CD14-positive monocyte (primary cell): Measurements from ENCODE around the gene MT1X. TPM values are rescaled to one million over a fixed set of nuclear protein-coding genes. Genes with fewer than 3 reads are reported as not detected.
A peak's percentile ranks its signal among the peaks of the same experiment; 100 is the strongest.

Experiments
- DNase-seq, 3 donors: peaks; one replicate each; pipeline ENCODE4 v3.0.0-alpha.2; 2011 to 2022
- H2AFZ ChIP-seq: 2 replicates; pipeline ENCODE4 v1.6.0; 2012; ENCODE audit warnings: mild to moderate bottlenecking, low read depth, low read length, inconsistent platforms; ENCODE audit not compliant: insufficient read depth, poor library complexity, severe bottlenecking
- H3K27ac ChIP-seq, 2 donors: 1 replicate in 1 of 2; 2 replicates in 1 of 2; pipeline ENCODE4 v1.5.1; 2012 to 2013; ENCODE audit warnings: low read length in 2 of 2, control low read depth in 1 of 2, inconsistent platforms in 1 of 2, low read depth in 1 of 2, mild to moderate bottlenecking in 1 of 2
- H3K27me3 ChIP-seq, 2 donors: one replicate each; pipeline versions ENCODE4 v1.6.0 to v1.6.1; 2011 to 2013; ENCODE audit warnings: low read length in 2 of 2; ENCODE audit not compliant: control insufficient read depth in 2 of 2, insufficient read depth in 2 of 2
- H3K36me3 ChIP-seq, 2 donors: replicated peaks in 1 of 2; 1 replicate in 1 of 2; 2 replicates in 1 of 2; pipeline versions ENCODE4 v1.5.1 to v1.6.1; 2012 to 2013; ENCODE audit warnings: low read length in 2 of 2, control low read depth in 1 of 2, inconsistent platforms in 1 of 2, mild to moderate bottlenecking in 1 of 2; ENCODE audit not compliant: insufficient read depth in 2 of 2, control insufficient read depth in 1 of 2
- H3K4me1 ChIP-seq, 2 donors: 1 replicate in 1 of 2; 2 replicates in 1 of 2; pipeline versions ENCODE4 v1.5.1 to v1.6.1; 2012 to 2013; ENCODE audit warnings: low read length in 2 of 2, control low read depth in 1 of 2, inconsistent platforms in 1 of 2, mild to moderate bottlenecking in 1 of 2, moderate library complexity in 1 of 2; ENCODE audit not compliant: insufficient read depth in 2 of 2, control insufficient read depth in 1 of 2
- H3K4me2 ChIP-seq: replicated peaks from 2 replicates; pipeline ENCODE3; 2012; ENCODE audit warnings: low read length, moderate library complexity, mild to moderate bottlenecking; ENCODE audit not compliant: poor library complexity, severe bottlenecking; ENCODE audit errors: extremely low read depth
- H3K4me3 ChIP-seq, 3 experiments: fragments of 200-600 bp in 1 of 3; sonication (generic) in 1 of 3; replicated peaks in 1 of 3; 1 replicate in 2 of 3; 2 replicates in 1 of 3; pipeline ENCODE4 v1.5.1; 2011 to 2013; ENCODE audit warnings: low read length in 3 of 3, mild to moderate bottlenecking in 3 of 3, control low read depth in 2 of 3, low read depth in 2 of 3, inconsistent platforms in 1 of 3, moderate library complexity in 1 of 3
- H3K79me2 ChIP-seq: 2 replicates; pipeline ENCODE4 v1.6.0; 2012; ENCODE audit warnings: mild to moderate bottlenecking, control low read depth, inconsistent platforms, low read length, moderate library complexity; ENCODE audit not compliant: insufficient read depth
- H3K9ac ChIP-seq: 2 replicates; pipeline ENCODE4 v1.6.0; 2017; ENCODE audit warnings: low read length, mild to moderate bottlenecking; ENCODE audit not compliant: insufficient read depth, poor library complexity, severe bottlenecking
- H3K9me3 ChIP-seq, 2 donors: replicated peaks in 1 of 2; 1 replicate in 1 of 2; 2 replicates in 1 of 2; pipeline versions ENCODE4 v1.5.1 to v1.6.1; 2012 to 2013; ENCODE audit warnings: low read length in 2 of 2, control low read depth in 1 of 2; ENCODE audit not compliant: control insufficient read depth in 1 of 2, insufficient read depth in 1 of 2
- H4K20me1 ChIP-seq: 2 replicates; pipeline ENCODE4 v1.6.0; 2012; ENCODE audit warnings: mild to moderate bottlenecking, low read length, control low read depth, moderate library complexity; ENCODE audit not compliant: insufficient read depth
- H3K27ac Mint-ChIP-seq, 7 donors: one replicate each; pipeline ENCODE4 v1.8.0; 2020; ENCODE audit warnings: mild to moderate bottlenecking in 7 of 7, mixed read lengths in 7 of 7, moderate library complexity in 6 of 7, inconsistent platforms in 2 of 7
- H3K27me3 Mint-ChIP-seq, 3 donors: one replicate each; pipeline ENCODE4 v1.8.0; 2021 to 2022; ENCODE audit warnings: low read depth in 3 of 3, mild to moderate bottlenecking in 3 of 3, mixed read lengths in 3 of 3, moderate library complexity in 3 of 3, inconsistent platforms in 1 of 3
- H3K36me3 Mint-ChIP-seq, 2 donors: one replicate each; pipeline ENCODE4 v1.8.0; 2020; ENCODE audit warnings: mixed read lengths in 2 of 2, inconsistent platforms in 1 of 2, mild to moderate bottlenecking in 1 of 2
- H3K4me1 Mint-ChIP-seq: one replicate; pipeline ENCODE4 v1.8.0; 2020; ENCODE audit warnings: mild to moderate bottlenecking, mixed read lengths
- H3K4me3 Mint-ChIP-seq, 2 donors: one replicate each; pipeline ENCODE4 v1.8.0; 2020; ENCODE audit warnings: mild to moderate bottlenecking in 2 of 2, mixed read lengths in 2 of 2, moderate library complexity in 1 of 2
- H3K9me3 Mint-ChIP-seq, 7 donors: one replicate each; pipeline ENCODE4 v1.8.0; 2020 to 2022; ENCODE audit warnings: mixed read lengths in 7 of 7, mild to moderate bottlenecking in 6 of 7, moderate library complexity in 6 of 7, inconsistent platforms in 2 of 7
- WGBS: methylation state at CpG from one replicate; pipeline ENCODE4 v1.1.5; 2013; ENCODE audit warnings: missing lambda C conversion rate; ENCODE audit not compliant: insufficient coverage; 5-methylcytosine and 5-hydroxymethylcytosine counted together
- intact Hi-C, 2 donors: fragments of 100-400 bp; cut with micrococcal nuclease; formaldehyde crosslinking; loops; one replicate each; pipeline versions ENCODE4 v1.15.0 to v1.15.1; 2023
- polyA plus RNA-seq, 3 donors: library from polyadenylated mRNA; depleted of rRNA in 1 of 3; unstranded in 2 of 3; stranded (reverse) in 1 of 3; fragments of 300-500 nt in 2 of 3; fragments of >200 nt in 1 of 3; fragmentation: Illumina TruSeq in 2 of 3; gene quantifications; 1 replicate in 2 of 3; 2 replicates in 1 of 3; pipeline ENCODE4 v1.2.3, GENCODE V29; 2012 to 2021
- TF ChIP-seq, protein P1 (sequence below): fragments of 200-600 bp; IDR thresholded peaks from one replicate; pipeline ENCODE4 v1.8.0; 2022; ENCODE audit warnings: antibody characterized with exemption, mild to moderate bottlenecking

Gene MT1X
- polyA plus RNA-seq, 3 donors = 34.5 to 87.9 (median 55.4) TPM

DNA sequence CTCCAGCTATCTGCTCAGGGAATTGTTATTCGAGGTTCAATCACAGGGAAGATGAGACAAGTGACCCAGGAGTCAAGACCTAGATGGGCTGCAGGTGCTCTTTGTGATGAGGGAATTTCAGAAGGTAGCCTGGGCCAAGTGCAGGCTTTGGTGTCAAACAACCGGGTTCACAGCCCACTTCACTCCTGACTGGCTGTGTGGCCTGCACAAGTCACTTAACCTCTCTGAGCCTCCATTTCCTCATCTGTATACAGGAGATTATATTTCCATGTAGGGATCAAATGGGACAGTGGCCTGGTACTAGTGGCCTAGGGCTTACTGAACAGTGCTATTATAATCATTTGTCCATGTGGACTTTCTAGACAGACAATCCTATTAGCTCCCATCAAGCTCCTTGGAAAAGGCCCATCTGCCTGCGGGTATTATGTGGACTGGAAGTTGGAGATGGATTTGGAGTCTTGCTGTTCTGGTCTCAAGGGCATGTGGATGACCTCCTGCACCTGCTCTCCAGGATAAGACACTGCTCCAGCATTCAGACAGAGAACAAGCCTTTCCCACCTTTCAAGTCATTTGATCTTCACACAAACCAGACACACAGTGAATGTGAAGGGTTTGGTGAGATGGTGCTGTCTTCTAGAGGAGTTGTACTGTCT, 3.1 kb upstream of the MT1X start:
- Histone ChIP-seq H3K4me2 (no peak overlapping the region), H3K4me3 (no peak overlapping the region), H4K20me1 (no peaks in the 10 kb centered on the region), H3K4me1 (peaks cover 15 to 24% of the 10 kb centered on the region in 2 donors), H3K79me2 (no peaks in the 10 kb centered on the region), H3K27ac (no peak overlapping the region), H3K36me3 (no peaks in the 10 kb centered on the region), H3K9me3 (peaks cover 0 to 11% of the 10 kb centered on the region in 2 donors), H3K9ac (no peak overlapping the region), H2AFZ (no peak overlapping the region), H3K27me3 (peaks cover 14 to 32% of the 10 kb centered on the region in 2 donors)
- Mint-ChIP-seq H3K4me3 (no peak overlapping the region), H3K27me3 (peaks cover 39 to 42% (median 40%) of the 10 kb centered on the region in 3 donors), H3K36me3 (peaks cover 7 to 8% of the 10 kb centered on the region in 2 donors), H3K27ac (no peak overlapping the region), H3K4me1 (peaks cover 33% of the 10 kb centered on the region), H3K9me3 (peaks cover 0 to 11% (median 0%) of the 10 kb centered on the region in 7 donors)
- intact Hi-C loops = no loop called here
- TF ChIP-seq, protein P1, sequence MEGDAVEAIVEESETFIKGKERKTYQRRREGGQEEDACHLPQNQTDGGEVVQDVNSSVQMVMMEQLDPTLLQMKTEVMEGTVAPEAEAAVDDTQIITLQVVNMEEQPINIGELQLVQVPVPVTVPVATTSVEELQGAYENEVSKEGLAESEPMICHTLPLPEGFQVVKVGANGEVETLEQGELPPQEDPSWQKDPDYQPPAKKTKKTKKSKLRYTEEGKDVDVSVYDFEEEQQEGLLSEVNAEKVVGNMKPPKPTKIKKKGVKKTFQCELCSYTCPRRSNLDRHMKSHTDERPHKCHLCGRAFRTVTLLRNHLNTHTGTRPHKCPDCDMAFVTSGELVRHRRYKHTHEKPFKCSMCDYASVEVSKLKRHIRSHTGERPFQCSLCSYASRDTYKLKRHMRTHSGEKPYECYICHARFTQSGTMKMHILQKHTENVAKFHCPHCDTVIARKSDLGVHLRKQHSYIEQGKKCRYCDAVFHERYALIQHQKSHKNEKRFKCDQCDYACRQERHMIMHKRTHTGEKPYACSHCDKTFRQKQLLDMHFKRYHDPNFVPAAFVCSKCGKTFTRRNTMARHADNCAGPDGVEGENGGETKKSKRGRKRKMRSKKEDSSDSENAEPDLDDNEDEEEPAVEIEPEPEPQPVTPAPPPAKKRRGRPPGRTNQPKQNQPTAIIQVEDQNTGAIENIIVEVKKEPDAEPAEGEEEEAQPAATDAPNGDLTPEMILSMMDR = no peak
- WGBS = 100% methylated on average over 1 of the region's 3 CpGs
- DNase-seq = no peak

DNA sequence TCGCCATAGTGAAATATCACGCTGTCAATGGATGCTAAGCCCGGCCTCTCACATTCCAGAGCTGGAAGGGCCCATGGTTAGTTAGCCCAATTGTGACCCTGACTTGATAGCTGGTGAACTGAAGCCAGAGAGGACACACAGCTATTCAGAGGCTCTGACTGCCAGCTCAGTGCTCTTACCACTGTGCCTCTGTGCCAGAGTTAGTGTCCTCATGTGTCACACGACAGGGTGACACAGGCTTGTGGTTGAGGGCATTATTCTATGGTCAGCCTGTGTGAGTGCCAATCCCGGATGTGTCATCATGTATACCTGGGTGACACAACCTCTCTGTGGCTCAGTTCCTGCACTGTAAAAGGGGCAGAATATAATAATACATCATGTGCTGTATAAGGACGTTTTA, 2.5 kb upstream of the MT1X start:
- H3K36me3 Mint-ChIP-seq = peaks cover 8 to 9% of the 10 kb centered on the region in 2 donors
- H3K9ac ChIP-seq = no peak overlapping the region
- H3K27ac Mint-ChIP-seq = no peak overlapping the region
- WGBS = 86% methylated on average over 4 of the region's 6 CpGs
- peaks cover 33% of the 10 kb centered on the region for H3K4me1 Mint-ChIP-seq
- no peak overlapping the region for H3K27ac ChIP-seq
- no peak overlapping the region for H3K4me3 ChIP-seq
- peaks cover 15 to 24% of the 10 kb centered on the region in 2 donors for H3K4me1 ChIP-seq
- no peak overlapping the region for H3K4me2 ChIP-seq
- peaks cover 36 to 38% (median 37%) of the 10 kb centered on the region in 3 donors for H3K27me3 Mint-ChIP-seq
- no peaks in the 10 kb centered on the region for H4K20me1 ChIP-seq
- peaks cover 14 to 30% of the 10 kb centered on the region in 2 donors for H3K27me3 ChIP-seq
- H3K36me3 ChIP-seq = no peaks in the 10 kb centered on the region
- H2AFZ ChIP-seq = no peak overlapping the region
- intact Hi-C loops = no loop called here
- peak in 2 of 3 donors; percentile 2 to 31 for DNase-seq
- H3K4me3 Mint-ChIP-seq = no peak overlapping the region
- H3K9me3 ChIP-seq = peaks cover 0 to 11% of the 10 kb centered on the region in 2 donors
- peaks cover 0 to 11% (median 0%) of the 10 kb centered on the region in 7 donors for H3K9me3 Mint-ChIP-seq
- TF ChIP-seq, protein P1 = no peak
- H3K79me2 ChIP-seq = no peaks in the 10 kb centered on the region
